Breast epithelium (tissue), 3 donors: ENCODE data around the gene TUBA3D.
"Not testable (repeated sequence)": the region's sequence is repeated elsewhere in the genome, so short reads cannot be mapped to it uniquely, and the experiment has no call there.

Experiments
- CTCF ChIP-seq, 3 donors: fragments of 450-650 bp; IDR thresholded peaks; one replicate each; pipeline ENCODE4 v1.5.1; 2016 to 2017; ENCODE audit warnings: antibody characterized with exemption in 3 of 3, mild to moderate bottlenecking in 3 of 3, moderate library complexity in 3 of 3
- POLR2AphosphoS5 ChIP-seq, 3 donors: sonication (generic); formaldehyde crosslinking; IDR thresholded peaks; one replicate each; pipeline ENCODE4 v1.6.1; 2017; ENCODE audit warnings: antibody characterized with exemption in 3 of 3

- not testable (repeated sequence) for TF ChIP-seq POLR2AphosphoS5, CTCF (IDR thresholded peaks at IDR 0.05)
Measured at GRCh38 chr2:131491469-131491836, 15.5 kb downstream of the TUBA3D start.
